Lower leg skin (tissue), 4 donors: ENCODE data around the gene STOML1. TPM values are rescaled to one million over a fixed set of nuclear protein-coding genes. Genes with fewer than 3 reads are reported as not detected.

Experiments
- DNase-seq, 2 donors: peaks; one replicate each; pipeline ENCODE4 v3.0.0-alpha.2; 2019; ENCODE audit warnings: low spot score in 2 of 2
- H3K4me3 ChIP-seq: fragments of 200-600 bp; sonication (generic); 2 replicates; pipeline ENCODE4 v1.5.1; 2017; ENCODE audit warnings: mild to moderate bottlenecking, low read depth; ENCODE audit not compliant: poor library complexity, severe bottlenecking
- POLR2A ChIP-seq, 2 donors: fragments of 450-650 bp; IDR thresholded peaks; one replicate each; pipeline ENCODE4 v1.6.1; 2016 to 2017; ENCODE audit warnings: antibody characterized with exemption in 2 of 2, mild to moderate bottlenecking in 1 of 2, moderate library complexity in 1 of 2
- WGBS, 2 donors: methylation state at CpG; one replicate each; pipeline ENCODE4 v1.1.5; 2018; 5-methylcytosine and 5-hydroxymethylcytosine counted together
- intact Hi-C: fragments of 100-400 bp; cut with DNase I; formaldehyde crosslinking; loops from one replicate; pipeline ENCODE4 v1.15.0; 2023; ENCODE audit warnings: low total_unique reads
- total RNA-seq, 4 donors: library from RNA; depleted of rRNA; stranded (reverse); fragments of >200 nt; gene quantifications; one replicate each; pipeline ENCODE4 v1.1.0, GENCODE V29; 2016
- TF ChIP-seq, protein P1 (sequence below), 3 donors: fragments of 450-650 bp; IDR thresholded peaks; one replicate each; pipeline ENCODE4 v1.5.1; 2016; ENCODE audit warnings: antibody characterized with exemption in 3 of 3, mild to moderate bottlenecking in 3 of 3, moderate library complexity in 2 of 3

The STOML1 gene
- total RNA-seq, 4 donors from 2014 or later: 14.4 to 24.6 (median 23.9) TPM

DNA sequence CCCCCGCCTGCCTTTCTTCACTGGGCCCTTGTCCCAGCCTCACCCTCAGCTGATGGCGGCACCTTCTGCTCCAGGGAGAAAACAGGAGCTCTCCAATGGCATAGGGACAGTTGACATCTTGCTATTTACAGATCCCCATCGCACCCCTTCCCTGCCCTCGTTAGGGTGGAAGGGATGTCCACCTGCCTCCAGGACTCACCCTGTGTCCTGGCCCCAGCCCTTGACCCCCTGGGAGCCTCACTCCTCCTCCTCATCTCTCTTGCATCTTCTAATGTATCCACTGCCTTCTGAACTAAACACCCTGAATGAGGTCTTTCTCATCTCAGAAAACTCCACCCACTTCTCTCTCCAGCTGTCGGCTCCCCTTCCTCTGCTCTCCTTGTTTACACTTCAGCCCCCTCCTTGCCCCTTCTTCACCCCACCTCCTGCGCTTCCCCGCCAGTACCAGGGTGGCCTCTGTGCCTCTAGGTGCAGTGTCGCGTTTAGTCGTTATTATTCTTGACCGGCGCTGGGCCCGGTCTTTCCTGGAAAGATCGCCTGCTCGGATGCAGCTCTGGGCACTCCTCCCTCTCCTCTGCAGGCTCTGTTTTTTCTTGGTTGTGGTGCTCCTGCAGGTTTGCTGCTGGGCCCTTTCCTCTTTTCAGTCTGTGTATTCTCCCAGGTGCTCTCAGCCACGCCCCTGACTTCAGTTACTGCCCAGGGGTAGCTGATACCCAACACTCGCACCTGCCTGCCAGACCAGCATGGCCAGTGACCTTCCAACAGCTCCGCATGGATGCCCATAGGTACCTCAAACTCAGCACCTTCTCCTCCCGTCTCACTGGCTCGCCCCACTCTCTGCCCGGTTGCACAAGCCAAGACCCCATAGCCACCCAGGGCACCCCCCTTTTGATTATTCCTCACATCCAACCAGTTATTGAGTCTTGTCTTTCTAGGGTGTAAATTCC lies 45.3 kb upstream of the STOML1 start:
- H3K4me3 ChIP-seq: no peak overlapping the region
- DNase-seq: peak in 1 of 2 donors; percentile 86
- WGBS, 2 donors: 82 to 87% methylated on average over 21 of the region's 21 CpGs
- TF ChIP-seq, protein P1, sequence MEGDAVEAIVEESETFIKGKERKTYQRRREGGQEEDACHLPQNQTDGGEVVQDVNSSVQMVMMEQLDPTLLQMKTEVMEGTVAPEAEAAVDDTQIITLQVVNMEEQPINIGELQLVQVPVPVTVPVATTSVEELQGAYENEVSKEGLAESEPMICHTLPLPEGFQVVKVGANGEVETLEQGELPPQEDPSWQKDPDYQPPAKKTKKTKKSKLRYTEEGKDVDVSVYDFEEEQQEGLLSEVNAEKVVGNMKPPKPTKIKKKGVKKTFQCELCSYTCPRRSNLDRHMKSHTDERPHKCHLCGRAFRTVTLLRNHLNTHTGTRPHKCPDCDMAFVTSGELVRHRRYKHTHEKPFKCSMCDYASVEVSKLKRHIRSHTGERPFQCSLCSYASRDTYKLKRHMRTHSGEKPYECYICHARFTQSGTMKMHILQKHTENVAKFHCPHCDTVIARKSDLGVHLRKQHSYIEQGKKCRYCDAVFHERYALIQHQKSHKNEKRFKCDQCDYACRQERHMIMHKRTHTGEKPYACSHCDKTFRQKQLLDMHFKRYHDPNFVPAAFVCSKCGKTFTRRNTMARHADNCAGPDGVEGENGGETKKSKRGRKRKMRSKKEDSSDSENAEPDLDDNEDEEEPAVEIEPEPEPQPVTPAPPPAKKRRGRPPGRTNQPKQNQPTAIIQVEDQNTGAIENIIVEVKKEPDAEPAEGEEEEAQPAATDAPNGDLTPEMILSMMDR (IDR thresholded peaks at IDR 0.05): no peak
- no peak for TF ChIP-seq POLR2A (IDR thresholded peaks at IDR 0.05)
- intact Hi-C loops: no loop called here

- WGBS, 2 donors: 80 to 81% methylated on average over 21 of the region's 21 CpGs
- DNase-seq: peak in 1 of 2 donors; percentile 65
- intact Hi-C loops: no loop called here
These were observed 44.4 kb upstream of the STOML1 start for GRCh38 chr15:74036271-74037170.

GRCh38 chr15:74035121-74036017 lies 43.3 kb upstream of the STOML1 start:
- no peak for TF ChIP-seq POLR2A (IDR thresholded peaks at IDR 0.05)
- TF ChIP-seq, protein P1 (IDR thresholded peaks at IDR 0.05): no peak
- H3K4me3 ChIP-seq: no peak overlapping the region
- intact Hi-C loops: no loop called here
- DNase-seq: peak in 1 of 2 donors; percentile 85
- 89 to 91% methylated on average over 27 to 28 of the region's 28 CpGs for whole genome bisulfite sequencing, 2 donors

More at GRCh38 chr15:74036271-74037170, 44.4 kb upstream of the STOML1 start:
- TF ChIP-seq POLR2A (IDR thresholded peaks at IDR 0.05): no peak
- TF ChIP-seq, protein P1 (IDR thresholded peaks at IDR 0.05): no peak
- no peak overlapping the region for H3K4me3 ChIP-seq

DNA sequence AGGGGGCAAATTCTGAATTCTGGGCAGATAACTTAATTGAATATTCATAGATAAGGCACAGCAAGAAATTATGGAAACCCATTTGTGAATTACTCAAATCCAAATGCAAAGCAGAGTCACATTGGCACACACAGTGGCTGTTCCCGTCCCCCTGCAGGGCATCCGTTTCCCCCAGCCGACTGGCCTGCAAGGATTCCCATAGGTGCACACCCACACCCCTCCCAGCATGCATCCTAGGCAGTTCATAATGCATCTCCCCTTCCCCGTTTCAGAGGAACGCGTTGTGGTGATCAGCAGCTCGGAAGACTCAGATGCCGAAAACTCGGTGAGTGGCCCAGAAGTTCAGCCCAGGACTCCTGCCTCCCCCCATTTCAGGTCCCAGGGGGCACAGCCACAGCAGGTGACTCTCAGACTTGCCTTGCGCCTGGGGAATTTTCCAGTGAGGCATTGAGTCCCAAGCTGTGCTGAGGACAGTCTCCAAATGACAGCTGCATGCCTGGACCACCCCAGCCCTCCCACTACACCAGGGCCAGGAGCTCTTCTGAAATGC lies 42.2 kb upstream of the STOML1 start:
- no peak for TF ChIP-seq POLR2A (IDR thresholded peaks at IDR 0.05)
- TF ChIP-seq, protein P1 (IDR thresholded peaks at IDR 0.05): no peak
- no peak overlapping the region for H3K4me3 ChIP-seq
- peak in 1 of 2 donors; percentile 66 for DNase-seq
- 77 to 91% methylated on average over 10 of the region's 10 CpGs for WGBS, 2 donors
- intact Hi-C loops: no loop called here
